Measurements from ENCODE around the gene ZNF845. TPM values are rescaled to one million over a fixed set of nuclear protein-coding genes. Genes with fewer than 3 reads are reported as not detected.
"Not testable (repeated sequence)": the region's sequence is repeated elsewhere in the genome, so short reads cannot be mapped to it uniquely, and the experiment has no call there.

Gene ZNF845
- polyA plus RNA-seq (ENCODE audit: insufficient read length in 3 of 3): 10 to 100 TPM in 2 of 3 donors, 1 to 10 TPM in 1; 9.9 to 13.0 (median 11.2) TPM

- DNase-seq (ENCODE audit: low read depth in 3 of 3, low spot score in 2 of 3): peak; percentile 78 to 82 (median 82)
Measured at GRCh38 chr19:53333463-53334449, at the start of gene ZNF845. TSS of gene ZNF845 (plus strand) at chr19:53333749. CDS start at chr19:53341308, 7,559 bp downstream.

- no peak for DNase-seq (ENCODE audit: low read depth in 3 of 3, low spot score in 2 of 3)
Measured at GRCh38 chr19:53285087-53285486, 48.5 kb upstream of the ZNF845 start.

- DNase-seq (ENCODE audit: low read depth in 3 of 3, low spot score in 2 of 3): no peak
Measured at GRCh38 chr19:53290758-53291549, 42.6 kb upstream of the ZNF845 start.

GRCh38 chr19:53294786-53295441 lies 38.6 kb upstream of the ZNF845 start:
- DNase-seq (ENCODE audit: low read depth in 3 of 3, low spot score in 2 of 3): no peak

- DNase-seq (ENCODE audit: low read depth in 3 of 3, low spot score in 2 of 3): not testable (repeated sequence)
Measured at GRCh38 chr19:53301341-53301740, 32.2 kb upstream of the ZNF845 start.

- DNase-seq (ENCODE audit: low read depth in 3 of 3, low spot score in 2 of 3): peak; percentile 10 to 26 (median 12)
Measured at GRCh38 chr19:53308339-53308811, 25.2 kb upstream of the ZNF845 start.

- DNase-seq (ENCODE audit: low read depth in 3 of 3, low spot score in 2 of 3): no peak
Measured at GRCh38 chr19:53311044-53311443, 22.5 kb upstream of the ZNF845 start.

GRCh38 chr19:53311897-53312296 lies 21.7 kb upstream of the ZNF845 start:
- no peak for DNase-seq (ENCODE audit: low read depth in 3 of 3, low spot score in 2 of 3)

- DNase-seq (ENCODE audit: low read depth in 3 of 3, low spot score in 2 of 3): no peak
Measured at GRCh38 chr19:53328967-53329366, 4.6 kb upstream of the ZNF845 start.

GRCh38 chr19:53332484-53332883 lies 1.1 kb upstream of the ZNF845 start:
- DNase-seq (ENCODE audit: low read depth in 3 of 3, low spot score in 2 of 3): no peak

- DNase-seq (ENCODE audit: low read depth in 3 of 3, low spot score in 2 of 3): peak in 1 of 3 donors; percentile 37
Measured at GRCh38 chr19:53333066-53333462, 485 bp upstream of the ZNF845 start.

- not testable (repeated sequence) for DNase-seq (ENCODE audit: low read depth in 3 of 3, low spot score in 2 of 3)
Measured at GRCh38 chr19:53344403-53344802, 10.9 kb downstream of the ZNF845 start.

GRCh38 chr19:53355739-53356138 lies 22.2 kb downstream of the ZNF845 start:
- DNase-seq (ENCODE audit: low read depth in 3 of 3, low spot score in 2 of 3): no peak

GRCh38 chr19:53357821-53358581 lies 24.5 kb downstream of the ZNF845 start:
- DNase-seq (ENCODE audit: low read depth in 3 of 3, low spot score in 2 of 3): no peak

- not testable (repeated sequence) for DNase-seq (ENCODE audit: low read depth in 3 of 3, low spot score in 2 of 3)
Measured at GRCh38 chr19:53360056-53360455, 26.5 kb downstream of the ZNF845 start.

GRCh38 chr19:53365134-53365898 lies 31.8 kb downstream of the ZNF845 start, which contains the start of gene ZNF525:
TSS of gene ZNF525 (plus strand) at chr19:53365705. CDS start at chr19:53372282, 6,577 bp downstream.
- peak; percentile 41 to 67 (median 47) for DNase-seq (ENCODE audit: low read depth in 3 of 3, low spot score in 2 of 3)

- no peak for DNase-seq (ENCODE audit: low read depth in 3 of 3, low spot score in 2 of 3)
Measured at GRCh38 chr19:53365899-53366493, 32.4 kb downstream of the ZNF845 start.

- DNase-seq (ENCODE audit: low read depth in 3 of 3, low spot score in 2 of 3): no peak
Measured at GRCh38 chr19:53372196-53372595, 38.6 kb downstream of the ZNF845 start.

All from right renal cortex interstitium (tissue), 3 donors.